Measurements from ENCODE around the gene VEZT. TPM values are rescaled to one million over a fixed set of nuclear protein-coding genes. Genes with fewer than 3 reads are reported as not detected.

The VEZT gene
- total RNA-seq, 4 donors from 2014 or later, result 76.5 to 121 (median 95.2) TPM

DNA sequence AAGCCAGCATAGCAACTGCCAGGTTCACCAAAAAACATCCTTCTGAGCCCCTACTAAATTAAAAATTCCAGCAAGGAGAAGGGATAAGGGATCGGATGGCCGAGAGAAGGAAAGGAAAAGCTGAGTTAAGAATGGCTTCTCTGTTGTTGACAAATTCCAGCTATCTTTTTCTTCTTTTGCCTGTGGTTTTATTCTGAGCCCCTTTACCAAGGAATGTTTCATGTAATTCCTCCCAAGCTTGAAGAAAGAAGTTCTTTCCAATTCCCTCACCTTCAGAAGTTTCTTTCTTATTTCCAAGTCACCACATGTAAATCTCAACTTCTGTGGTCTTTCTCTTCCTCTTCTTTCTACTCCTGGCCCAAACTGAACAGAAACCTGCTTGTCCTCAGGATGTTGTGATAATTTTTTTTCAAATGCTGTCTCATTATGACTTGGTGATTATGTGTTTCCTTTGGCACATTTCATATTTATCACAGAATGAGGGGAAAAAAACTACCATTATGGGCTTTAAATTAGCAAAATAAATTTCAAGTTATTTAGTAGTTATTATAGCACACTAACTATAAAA is 40.3 kb upstream of the VEZT start:
- H3K4me1 ChIP-seq, result peaks cover 0 to 16% (median 0%) of the 10 kb centered on the region in 4 donors
- DNase-seq, result no peak
- TF ChIP-seq, protein P1, sequence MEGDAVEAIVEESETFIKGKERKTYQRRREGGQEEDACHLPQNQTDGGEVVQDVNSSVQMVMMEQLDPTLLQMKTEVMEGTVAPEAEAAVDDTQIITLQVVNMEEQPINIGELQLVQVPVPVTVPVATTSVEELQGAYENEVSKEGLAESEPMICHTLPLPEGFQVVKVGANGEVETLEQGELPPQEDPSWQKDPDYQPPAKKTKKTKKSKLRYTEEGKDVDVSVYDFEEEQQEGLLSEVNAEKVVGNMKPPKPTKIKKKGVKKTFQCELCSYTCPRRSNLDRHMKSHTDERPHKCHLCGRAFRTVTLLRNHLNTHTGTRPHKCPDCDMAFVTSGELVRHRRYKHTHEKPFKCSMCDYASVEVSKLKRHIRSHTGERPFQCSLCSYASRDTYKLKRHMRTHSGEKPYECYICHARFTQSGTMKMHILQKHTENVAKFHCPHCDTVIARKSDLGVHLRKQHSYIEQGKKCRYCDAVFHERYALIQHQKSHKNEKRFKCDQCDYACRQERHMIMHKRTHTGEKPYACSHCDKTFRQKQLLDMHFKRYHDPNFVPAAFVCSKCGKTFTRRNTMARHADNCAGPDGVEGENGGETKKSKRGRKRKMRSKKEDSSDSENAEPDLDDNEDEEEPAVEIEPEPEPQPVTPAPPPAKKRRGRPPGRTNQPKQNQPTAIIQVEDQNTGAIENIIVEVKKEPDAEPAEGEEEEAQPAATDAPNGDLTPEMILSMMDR (IDR thresholded peaks at IDR 0.05), result no peak
- no peak for TF ChIP-seq POLR2A (IDR thresholded peaks at IDR 0.05)
- no peaks in the 10 kb centered on the region for H3K36me3 ChIP-seq
- no peak overlapping the region for H3K4me3 ChIP-seq
- H3K27ac ChIP-seq, result no peak overlapping the region
- H3K27me3 ChIP-seq, result no peaks in the 10 kb centered on the region
- no peaks in the 10 kb centered on the region for H3K9me3 ChIP-seq

DNA sequence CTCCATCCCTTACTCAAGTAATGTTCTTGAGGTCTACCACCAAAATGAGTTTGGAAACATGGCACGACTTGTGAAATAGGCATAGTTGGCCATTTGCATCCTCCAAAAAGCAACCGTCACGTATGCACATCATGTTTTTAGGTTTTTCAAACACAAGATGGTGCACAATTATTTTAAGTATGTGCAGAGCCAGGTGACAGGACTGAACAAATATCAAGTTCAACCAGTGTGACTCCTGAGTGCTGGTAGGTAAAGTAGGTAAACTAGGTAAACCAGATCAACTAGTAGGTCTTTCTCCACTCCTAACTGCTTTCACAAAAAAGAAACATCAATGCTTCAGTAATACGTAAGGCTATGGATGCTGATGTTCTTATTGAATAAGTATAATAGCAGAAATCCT is 39.5 kb upstream of the VEZT start:
- DNase-seq, result no peak
- Histone ChIP-seq H3K27me3 (no peaks in the 10 kb centered on the region), H3K27ac (no peak overlapping the region), H3K4me3 (no peak overlapping the region), H3K36me3 (no peaks in the 10 kb centered on the region), H3K9me3 (no peaks in the 10 kb centered on the region), H3K4me1 (peaks cover 0 to 9% (median 0%) of the 10 kb centered on the region in 4 donors)
- no peak for TF ChIP-seq POLR2A (IDR thresholded peaks at IDR 0.05)
- TF ChIP-seq, protein P1 (IDR thresholded peaks at IDR 0.05), result no peak

DNA sequence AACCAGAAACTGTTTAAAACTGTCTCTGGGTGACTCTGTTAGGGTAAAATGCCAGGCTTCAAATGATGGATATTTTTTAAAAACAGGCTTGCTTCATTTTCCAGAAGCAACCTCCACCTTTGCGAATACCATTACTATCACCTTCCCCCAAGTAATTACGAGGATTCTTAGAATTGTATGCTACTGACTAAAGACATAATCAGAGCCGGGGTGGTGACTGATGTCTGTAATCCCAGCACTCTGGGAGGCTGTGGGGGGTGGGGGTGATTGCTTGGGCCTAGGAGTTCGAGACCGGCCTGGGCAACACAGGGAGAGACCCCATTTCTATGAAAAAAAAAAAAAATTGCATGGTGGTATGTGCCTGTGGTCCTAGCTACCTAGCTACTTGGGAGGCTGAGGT is 38.6 kb upstream of the VEZT start:
- TF ChIP-seq, protein P1 (IDR thresholded peaks at IDR 0.05), result no peak
- no peak for TF ChIP-seq POLR2A (IDR thresholded peaks at IDR 0.05)
- DNase-seq, result no peak

DNA sequence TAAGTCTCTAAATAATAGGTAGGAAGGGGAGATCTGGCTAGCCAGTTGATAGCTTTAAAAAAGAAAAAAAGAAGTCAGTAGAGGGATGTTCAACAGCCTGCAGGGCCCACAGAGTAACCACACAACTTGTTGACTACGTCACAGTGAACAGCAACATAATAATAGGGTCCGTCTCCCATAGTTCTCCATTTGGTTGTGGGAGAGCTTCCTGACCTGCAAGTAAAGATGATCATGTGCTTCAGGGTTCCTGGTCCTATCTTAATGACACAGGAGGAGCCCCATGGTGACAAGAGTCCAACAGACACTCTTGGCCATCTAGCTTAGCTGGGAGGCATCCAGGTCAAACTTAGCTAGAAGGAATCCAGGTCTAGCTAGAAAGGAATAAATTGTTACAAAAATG is 36.5 kb upstream of the VEZT start:
- Histone ChIP-seq H3K9me3 (no peaks in the 10 kb centered on the region), H3K27me3 (no peaks in the 10 kb centered on the region), H3K4me3 (no peak overlapping the region), H3K4me1 (no peaks in the 10 kb centered on the region), H3K27ac (no peak overlapping the region), H3K36me3 (peaks cover 0 to 5% (median 0%) of the 10 kb centered on the region in 3 donors)
- DNase-seq, result no peak
- TF ChIP-seq POLR2A (IDR thresholded peaks at IDR 0.05), result no peak
- TF ChIP-seq, protein P1 (IDR thresholded peaks at IDR 0.05), result no peak

More for the DNA sequence above, 38.6 kb upstream of the VEZT start:
- H3K4me1 ChIP-seq, result peaks cover 0 to under 1% (median 0%) of the 10 kb centered on the region in 4 donors
- H3K27me3 ChIP-seq, result no peaks in the 10 kb centered on the region
- H3K4me3 ChIP-seq, result no peak overlapping the region
- no peaks in the 10 kb centered on the region for H3K9me3 ChIP-seq
- H3K36me3 ChIP-seq, result no peaks in the 10 kb centered on the region
- no peak overlapping the region for H3K27ac ChIP-seq

DNA sequence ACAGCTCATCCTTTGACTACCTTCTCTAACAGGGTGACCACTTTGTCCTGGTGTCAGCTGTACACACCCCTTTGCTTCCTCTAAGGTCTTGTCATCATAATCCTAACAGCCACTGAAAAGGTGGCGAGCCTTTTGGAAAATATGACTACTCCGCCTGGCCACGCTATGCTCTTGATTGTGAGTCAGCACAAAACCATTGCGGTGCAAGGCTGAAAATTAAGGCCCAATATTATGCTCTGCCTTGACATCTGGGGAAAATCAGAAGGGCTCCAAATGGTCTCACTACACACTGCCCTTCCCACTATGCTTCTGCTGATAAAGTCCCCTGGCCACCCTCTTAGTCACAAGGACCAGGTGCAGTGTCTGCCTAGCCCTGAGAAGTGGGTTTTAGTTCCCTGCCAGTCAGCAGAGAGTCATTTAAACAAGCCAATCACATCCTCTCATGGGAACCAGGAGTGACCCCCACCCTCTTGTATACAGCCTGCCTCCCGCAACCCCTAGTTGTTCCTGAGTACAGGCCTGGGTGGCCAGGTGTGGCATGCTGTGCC is 34.7 kb upstream of the VEZT start:
- Histone ChIP-seq H3K27me3 (no peaks in the 10 kb centered on the region), H3K36me3 (peaks cover 0 to 5% (median 0%) of the 10 kb centered on the region in 3 donors), H3K4me1 (peaks cover 0 to 7% (median 0%) of the 10 kb centered on the region in 4 donors), H3K27ac (no peak overlapping the region), H3K9me3 (no peaks in the 10 kb centered on the region), H3K4me3 (no peak overlapping the region)
- no peak for DNase-seq
- TF ChIP-seq POLR2A (IDR thresholded peaks at IDR 0.05), result no peak
- TF ChIP-seq, protein P1 (IDR thresholded peaks at IDR 0.05), result no peak
